ENCODE measurements around the gene MKLN1. TPM values are rescaled to one million over a fixed set of nuclear protein-coding genes. Genes with fewer than 3 reads are reported as not detected.

MKLN1 gene
- total RNA-seq, 4 donors from 2014 or later = 15.2 to 42.3 (median 24.0) TPM

DNA sequence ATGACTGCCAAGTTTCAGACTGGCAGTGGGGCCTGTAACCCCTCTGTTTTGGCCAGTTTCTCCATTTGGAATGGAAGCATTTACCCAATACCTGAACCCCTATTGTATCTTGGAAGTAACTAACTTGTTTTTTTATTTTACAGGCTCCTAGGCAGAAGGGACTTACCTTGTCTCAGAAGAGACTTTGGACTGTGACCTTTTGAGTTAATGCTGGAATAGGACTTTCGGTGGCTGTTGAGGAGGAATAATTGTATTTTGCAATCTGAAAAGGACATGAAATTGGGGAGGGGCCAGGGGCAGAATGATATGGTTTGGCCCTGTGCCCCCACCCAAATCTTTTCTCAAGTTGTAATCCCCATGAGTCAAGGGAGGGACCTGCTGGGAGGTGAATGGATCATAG lies 20.0 kb upstream of the MKLN1 start:
- Histone ChIP-seq H3K27ac (no peak overlapping the region), H3K27me3 (no peaks in the 10 kb centered on the region), H3K4me1 (peaks cover 0 to 6% (median 0%) of the 10 kb centered on the region in 3 donors), H3K4me3 (no peak overlapping the region), H3K36me3 (no peaks in the 10 kb centered on the region), H3K9me3 (no peaks in the 10 kb centered on the region)
- TF ChIP-seq POLR2A (IDR thresholded peaks at IDR 0.05) = no peak
- TF ChIP-seq CTCF (IDR thresholded peaks at IDR 0.05) = no peak
- no peak for DNase-seq
- WGBS, 2 donors = 86 to 100% methylated on average over 1 of the region's 1 CpG
- intact Hi-C loops (cut with DNase I) = no loop called here

DNA sequence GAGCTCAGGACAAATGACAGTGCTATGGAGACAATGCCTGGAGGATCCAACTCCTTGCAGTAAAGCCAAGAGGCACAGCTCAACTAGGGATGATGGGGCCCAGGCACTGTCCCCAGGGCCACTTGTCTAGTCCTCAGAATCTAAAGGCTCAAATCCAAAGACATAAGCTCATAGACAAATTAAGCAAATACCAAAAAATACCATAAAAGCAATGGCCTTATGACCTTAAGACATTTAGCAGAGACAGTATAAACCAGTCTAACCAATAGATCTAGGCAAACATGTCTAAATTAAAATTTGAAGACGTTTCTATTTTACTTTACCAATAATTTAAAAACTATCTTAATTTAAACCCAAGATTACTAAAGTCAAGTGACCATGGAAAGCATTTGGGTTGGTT lies 14.8 kb upstream of the MKLN1 start:
- H3K9me3 ChIP-seq = no peaks in the 10 kb centered on the region
- TF ChIP-seq CTCF (IDR thresholded peaks at IDR 0.05) = no peak
- no peak for TF ChIP-seq POLR2A (IDR thresholded peaks at IDR 0.05)
- H3K27me3 ChIP-seq = no peaks in the 10 kb centered on the region
- H3K36me3 ChIP-seq = no peaks in the 10 kb centered on the region
- intact Hi-C loops (cut with DNase I) = no loop called here
- H3K4me3 ChIP-seq = no peak overlapping the region
- WGBS, 2 donors = 38 to 42% methylated on average over 1 of the region's 1 CpG
- no peak for DNase-seq
- no peaks in the 10 kb centered on the region for H3K4me1 ChIP-seq
- H3K27ac ChIP-seq = no peak overlapping the region

DNA sequence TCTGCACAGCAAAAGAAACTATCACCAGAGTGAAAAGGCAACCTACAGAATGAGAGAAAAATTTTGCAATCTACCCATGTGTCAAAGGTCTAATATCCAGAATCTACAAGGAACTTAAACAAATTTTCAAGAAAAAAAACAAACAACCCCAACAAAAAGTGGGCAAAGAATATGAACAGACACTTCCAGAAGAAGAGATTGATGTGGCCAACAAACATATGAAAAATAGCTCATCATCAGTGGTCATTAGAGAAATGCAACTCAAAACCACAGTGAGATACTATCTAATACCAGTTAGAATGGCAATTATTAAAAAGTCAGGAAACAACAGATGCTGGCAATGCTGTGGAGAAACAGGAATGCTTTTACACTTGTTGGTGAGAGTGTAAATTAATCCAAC lies 7.1 kb upstream of the MKLN1 start:
- H3K4me1 ChIP-seq = no peaks in the 10 kb centered on the region
- no peaks in the 10 kb centered on the region for H3K9me3 ChIP-seq
- TF ChIP-seq CTCF (IDR thresholded peaks at IDR 0.05) = no peak
- TF ChIP-seq POLR2A (IDR thresholded peaks at IDR 0.05) = no peak
- H3K36me3 ChIP-seq = no peaks in the 10 kb centered on the region
- H3K27ac ChIP-seq = no peak overlapping the region
- intact Hi-C loops (cut with DNase I) = no loop called here
- H3K4me3 ChIP-seq = no peak overlapping the region
- no peaks in the 10 kb centered on the region for H3K27me3 ChIP-seq
- no peak for DNase-seq

DNA sequence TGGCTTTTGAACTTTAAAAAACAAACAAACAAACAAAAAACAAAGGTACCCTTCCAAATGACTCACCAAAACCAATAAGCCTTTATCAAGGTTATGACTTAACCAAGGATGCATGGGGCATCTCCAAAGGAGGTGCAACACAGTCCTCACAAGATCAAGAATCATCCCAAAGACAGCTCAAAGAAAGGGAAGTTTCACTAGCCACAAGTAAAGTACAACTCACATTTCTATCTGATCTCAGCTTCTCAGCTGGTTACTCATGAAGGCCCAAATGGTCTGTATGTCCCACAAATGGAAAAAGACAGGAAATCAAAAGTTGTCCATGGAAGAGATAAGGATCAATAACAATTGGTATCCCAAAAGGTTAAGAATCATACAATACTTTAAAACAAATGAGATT lies 6.0 kb upstream of the MKLN1 start:
- Histone ChIP-seq H3K9me3 (no peaks in the 10 kb centered on the region), H3K4me3 (no peak overlapping the region), H3K27me3 (no peaks in the 10 kb centered on the region), H3K27ac (no peak overlapping the region), H3K4me1 (peaks cover 0 to 5% (median 2%) of the 10 kb centered on the region in 3 donors), H3K36me3 (no peaks in the 10 kb centered on the region)
- DNase-seq = no peak
- TF ChIP-seq POLR2A (IDR thresholded peaks at IDR 0.05) (no peak), CTCF (IDR thresholded peaks at IDR 0.05) (no peak)
- intact Hi-C loops (cut with DNase I) = no loop called here

DNA sequence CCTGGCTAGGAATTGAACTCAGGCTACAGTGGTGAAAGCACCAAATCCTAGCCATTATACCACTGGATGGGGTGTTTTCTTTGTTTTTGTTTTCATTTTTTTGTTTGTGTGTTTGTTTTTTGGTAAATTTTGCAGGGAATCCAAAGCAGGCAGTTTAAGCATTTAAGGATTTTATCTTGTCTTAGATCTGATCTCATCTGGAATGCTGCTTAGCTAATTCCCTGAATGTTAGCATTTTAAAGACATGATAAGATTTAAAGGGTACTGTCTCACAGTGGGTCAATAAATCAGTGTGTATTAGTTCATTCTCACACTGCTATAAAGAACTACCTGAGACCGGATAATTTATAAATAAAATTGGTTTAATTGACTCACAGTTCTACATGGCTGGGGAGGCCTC lies 5.6 kb upstream of the MKLN1 start:
- no peaks in the 10 kb centered on the region for H3K36me3 ChIP-seq
- intact Hi-C loops (cut with DNase I) = no loop called here
- H3K4me3 ChIP-seq = no peak overlapping the region
- DNase-seq = no peak
- no peaks in the 10 kb centered on the region for H3K27me3 ChIP-seq
- H3K9me3 ChIP-seq = no peaks in the 10 kb centered on the region
- TF ChIP-seq POLR2A (IDR thresholded peaks at IDR 0.05) (no peak), CTCF (IDR thresholded peaks at IDR 0.05) (no peak)
- H3K27ac ChIP-seq = no peak overlapping the region
- H3K4me1 ChIP-seq = peaks cover 0 to 9% (median 6%) of the 10 kb centered on the region in 3 donors
- WGBS, 2 donors = 87 to 100% methylated on average over 1 of the region's 1 CpG

All from esophagus squamous epithelium (tissue), 5 donors.